Measurements from ENCODE around the gene CMTM8. TPM values are rescaled to one million over a fixed set of nuclear protein-coding genes. Genes with fewer than 3 reads are reported as not detected.
A peak's percentile ranks its signal among the peaks of the same experiment; 100 is the strongest.

Gene CMTM8
- total and polyA plus RNA-seq, 4 donors, result 15.2 to 24.5 (median 16.8) TPM

DNA sequence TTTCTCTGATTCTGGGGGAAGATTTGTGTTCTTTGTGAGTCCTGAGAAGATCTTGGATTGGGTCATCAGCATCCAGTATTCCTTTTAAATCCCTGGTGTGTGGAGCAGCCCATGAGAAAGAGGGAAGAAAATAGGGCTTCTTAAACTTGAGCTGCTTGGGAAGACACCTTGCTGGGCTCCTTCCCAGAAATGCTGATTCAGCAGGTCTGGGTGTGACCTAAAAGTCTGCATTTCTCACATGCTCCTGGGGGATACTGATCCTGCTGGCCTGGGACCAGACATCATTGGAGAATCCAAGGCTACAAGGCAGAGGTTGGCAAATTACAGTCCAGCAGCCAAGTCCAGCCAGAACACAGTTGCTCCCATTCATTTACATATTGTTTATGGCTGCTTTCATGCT lies 99.0 kb downstream of the CMTM8 start:
- H3K36me3 ChIP-seq (ENCODE audit: control insufficient read depth in 4 of 4, insufficient read depth in 4 of 4, low read length in 4 of 4), result peaks cover 0 to 3% (median 0%) of the 10 kb centered on the region in 4 donors
- TF ChIP-seq CTCF (IDR thresholded peaks at IDR 0.05; ENCODE audit: control extremely low read depth, extremely low read depth), result no peak
- no peak overlapping the region for H3K9ac ChIP-seq (ENCODE audit: insufficient read depth in 1 of 2, low read length in 2 of 2)
- no peak for DNase-seq
- no peak overlapping the region for H3K27ac ChIP-seq (ENCODE audit: low read depth in 1 of 2, low read length in 1 of 2)
- H3K4me3 ChIP-seq, result no peak overlapping the region
- ATAC-seq (ENCODE audit: insufficient read depth, low FRiP score), result no peak
- H3K27me3 ChIP-seq (ENCODE audit: control insufficient read depth in 3 of 3, insufficient read depth in 3 of 3, low read length in 2 of 3), result no peaks in the 10 kb centered on the region
- no peaks in the 10 kb centered on the region for H3K9me3 ChIP-seq (ENCODE audit: control insufficient read depth in 4 of 4, insufficient read depth in 3 of 4, low read length in 3 of 4)
- H3K4me1 ChIP-seq (ENCODE audit: control insufficient read depth in 5 of 5, insufficient read depth in 5 of 5, low read length in 5 of 5), result peaks cover 0 to 20% (median 11%) of the 10 kb centered on the region in 5 donors

- peak; percentile 38 to 77 (median 76) for DNase-seq
- peaks cover 0 to 18% (median 10%) of the 10 kb centered on the region in 5 donors for H3K4me1 ChIP-seq (ENCODE audit: control insufficient read depth in 5 of 5, insufficient read depth in 5 of 5, low read length in 5 of 5)
- H3K9ac ChIP-seq (ENCODE audit: insufficient read depth in 1 of 2, low read length in 2 of 2), result no peak overlapping the region
- WGBS, 2 donors, result 45 to 46% methylated on average over 6 of the region's 6 CpGs
- H3K27me3 ChIP-seq (ENCODE audit: control insufficient read depth in 3 of 3, insufficient read depth in 3 of 3, low read length in 2 of 3), result no peaks in the 10 kb centered on the region
- peak; percentile 40 for TF ChIP-seq CTCF (IDR thresholded peaks at IDR 0.05; ENCODE audit: control extremely low read depth, extremely low read depth)
- H3K36me3 ChIP-seq (ENCODE audit: control insufficient read depth in 4 of 4, insufficient read depth in 4 of 4, low read length in 4 of 4), result peaks cover 0 to 3% (median 0%) of the 10 kb centered on the region in 4 donors
- no peaks in the 10 kb centered on the region for H3K9me3 ChIP-seq (ENCODE audit: control insufficient read depth in 4 of 4, insufficient read depth in 3 of 4, low read length in 3 of 4)
- H3K27ac ChIP-seq (ENCODE audit: low read depth in 1 of 2, low read length in 1 of 2), result no peak overlapping the region
- H3K4me3 ChIP-seq, result no peak overlapping the region
- ATAC-seq (ENCODE audit: insufficient read depth, low FRiP score), result no peak
Observed at GRCh38 chr3:32340039-32340438, 101.6 kb downstream of the CMTM8 start.

GRCh38 chr3:32340611-32341365 lies 102.3 kb downstream of the CMTM8 start:
- peaks cover 0 to 15% (median 9%) of the 10 kb centered on the region in 5 donors for H3K4me1 ChIP-seq (ENCODE audit: control insufficient read depth in 5 of 5, insufficient read depth in 5 of 5, low read length in 5 of 5)
- H3K36me3 ChIP-seq (ENCODE audit: control insufficient read depth in 4 of 4, insufficient read depth in 4 of 4, low read length in 4 of 4), result peaks cover 0 to 3% (median 0%) of the 10 kb centered on the region in 4 donors
- DNase-seq (no peak), ATAC-seq (ENCODE audit: insufficient read depth, low FRiP score) (no peak)
- no peaks in the 10 kb centered on the region for H3K9me3 ChIP-seq (ENCODE audit: control insufficient read depth in 4 of 4, insufficient read depth in 3 of 4, low read length in 3 of 4)
- H3K27me3 ChIP-seq (ENCODE audit: control insufficient read depth in 3 of 3, insufficient read depth in 3 of 3, low read length in 2 of 3), result no peaks in the 10 kb centered on the region
- TF ChIP-seq CTCF (IDR thresholded peaks at IDR 0.05; ENCODE audit: control extremely low read depth, extremely low read depth), result no peak
- WGBS, 2 donors, result 86 to 92% methylated on average over 7 of the region's 7 CpGs
- no peak overlapping the region for H3K4me3 ChIP-seq
- no peak overlapping the region for H3K9ac ChIP-seq (ENCODE audit: insufficient read depth in 1 of 2, low read length in 2 of 2)
- no peak overlapping the region for H3K27ac ChIP-seq (ENCODE audit: low read depth in 1 of 2, low read length in 1 of 2)

All from lung (tissue), 12 donors.